Neural progenitor cell (in vitro differentiated cells): Measurements from ENCODE around the gene DAAM2. TPM values are rescaled to one million over a fixed set of nuclear protein-coding genes. Genes with fewer than 3 reads are reported as not detected.

ENCODE experiments used
- DNase-seq: peaks from one replicate; pipeline ENCODE4 v3.0.0-alpha.2; 2016; ENCODE audit warnings: low spot score
- H2AFZ ChIP-seq: fragments of 200-600 bp; sonication (generic); replicated peaks from 2 replicates; pipeline ENCODE4 v1.6.1; 2016; ENCODE audit warnings: antibody characterized with exemption
- H3F3A ChIP-seq: fragments of 200-600 bp; sonication (generic); 2 replicates; pipeline ENCODE4 v1.6.1; 2016; ENCODE audit warnings: antibody characterized with exemption, low read depth
- H3K27ac ChIP-seq: fragments of 200-600 bp; sonication (generic); 2 replicates; pipeline ENCODE4 v1.5.1; 2016; ENCODE audit warnings: mild to moderate bottlenecking
- H3K27me3 ChIP-seq: fragments of 200-600 bp; sonication (generic); 2 replicates; pipeline ENCODE4 v1.6.1; 2016; ENCODE audit warnings: mild to moderate bottlenecking, moderate library complexity
- H3K36me3 ChIP-seq: fragments of 200-600 bp; sonication (generic); 2 replicates; pipeline ENCODE4 v1.5.1; 2016
- H3K4me1 ChIP-seq: fragments of 200-600 bp; sonication (generic); 2 replicates; pipeline ENCODE4 v1.6.1; 2016; ENCODE audit warnings: mixed run types
- H3K4me2 ChIP-seq: fragments of 200-600 bp; sonication (generic); 2 replicates; pipeline ENCODE4 v1.6.1; 2016
- H3K4me3 ChIP-seq: fragments of 200-600 bp; sonication (generic); 2 replicates; pipeline ENCODE4 v1.5.1; 2016
- H3K79me2 ChIP-seq: fragments of 200-600 bp; sonication (generic); 2 replicates; pipeline ENCODE4 v1.6.1; 2016; ENCODE audit warnings: low read depth
- H3K9ac ChIP-seq: fragments of 200-600 bp; sonication (generic); 2 replicates; pipeline ENCODE4 v1.6.1; 2016
- H3K9me3 ChIP-seq: fragments of 200-600 bp; sonication (generic); 2 replicates; pipeline ENCODE4 v1.5.1; 2016; ENCODE audit warnings: low read depth
- H4K20me1 ChIP-seq: fragments of 200-600 bp; sonication (generic); 2 replicates; pipeline ENCODE4 v1.6.1; 2016; ENCODE audit warnings: low read depth
- H3K27ac Mint-ChIP-seq: 3 replicates; pipeline ENCODE4 v1.8.0; 2021; ENCODE audit warnings: mixed read lengths
- H3K27me3 Mint-ChIP-seq: 2 replicates; pipeline ENCODE4 v1.8.0; 2022; ENCODE audit warnings: low read depth, mild to moderate bottlenecking, inconsistent platforms, moderate library complexity, mixed read lengths; ENCODE audit not compliant: insufficient read depth
- H3K36me3 Mint-ChIP-seq: 3 replicates; pipeline ENCODE4 v1.8.0; 2021; ENCODE audit warnings: mixed read lengths
- H3K4me1 Mint-ChIP-seq: 3 replicates; pipeline ENCODE4 v1.8.0; 2021; ENCODE audit warnings: mixed read lengths
- H3K4me3 Mint-ChIP-seq: 3 replicates; pipeline ENCODE4 v1.8.0; 2021; ENCODE audit warnings: mild to moderate bottlenecking, moderate library complexity, mixed read lengths
- H3K9me3 Mint-ChIP-seq: 3 replicates; pipeline ENCODE4 v1.8.0; 2020; ENCODE audit warnings: mixed read lengths
- EZH2 ChIP-seq: fragments of 200-600 bp; sonication (generic); IDR thresholded peaks from 2 replicates; pipeline ENCODE4 v1.6.1; 2017; ENCODE audit warnings: antibody characterized with exemption, mild to moderate bottlenecking, moderate library complexity
- EZH2phosphoT487 ChIP-seq: fragments of 200-600 bp; sonication (generic); IDR thresholded peaks from 2 replicates; pipeline ENCODE4 v1.6.1; 2017; ENCODE audit warnings: antibody characterized with exemption
- total RNA-seq: library from RNA; depleted of rRNA; stranded (reverse); fragments of >200 nt; gene quantifications from 2 replicates; pipeline ENCODE4 v1.2.3, GENCODE V29; 2015; ENCODE audit warnings: low replicate concordance
- TF ChIP-seq, protein P1 (sequence below): fragments of 200-600 bp; sonication (generic); IDR thresholded peaks from 2 replicates; pipeline ENCODE4 v1.5.1; 2017; ENCODE audit warnings: antibody characterized with exemption, mild to moderate bottlenecking

The DAAM2 gene
- total RNA-seq, 1 donor from 2014 or later = 2.1 TPM

DNA sequence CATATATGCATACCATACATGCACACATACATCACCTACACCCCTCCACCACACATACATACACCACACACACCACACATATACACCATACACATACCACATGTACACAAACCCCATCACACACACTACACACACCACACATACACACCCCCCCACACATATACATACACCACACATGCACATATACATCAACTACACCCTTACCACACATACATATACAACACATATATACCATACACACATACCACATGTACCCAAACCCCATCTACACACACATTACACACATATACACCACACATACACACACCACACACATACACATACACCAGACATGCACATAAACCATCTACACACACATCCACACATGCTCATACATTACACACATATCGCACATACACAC lies 52.7 kb downstream of the DAAM2 start:
- Mint-ChIP-seq H3K36me3 (no peaks in the 10 kb centered on the region), H3K27ac (no peak overlapping the region), H3K4me1 (peaks cover 8% of the 10 kb centered on the region), H3K9me3 (no peaks in the 10 kb centered on the region), H3K27me3 (no peaks in the 10 kb centered on the region), H3K4me3 (no peak overlapping the region)
- no peaks in the 10 kb centered on the region for H3K9me3 ChIP-seq
- no peak overlapping the region for H3K4me2 ChIP-seq
- no peak for DNase-seq
- no peak for TF ChIP-seq EZH2phosphoT487
- TF ChIP-seq EZH2 = no peak
- H3K27me3 ChIP-seq = no peaks in the 10 kb centered on the region
- no peak overlapping the region for H3K4me3 ChIP-seq
- H3K27ac ChIP-seq = no peak overlapping the region
- H2AFZ ChIP-seq = no peak overlapping the region
- no peaks in the 10 kb centered on the region for H3F3A ChIP-seq
- no peak overlapping the region for H3K9ac ChIP-seq
- H3K79me2 ChIP-seq = no peaks in the 10 kb centered on the region
- H3K4me1 ChIP-seq = peaks cover 8% of the 10 kb centered on the region
- H4K20me1 ChIP-seq = no peaks in the 10 kb centered on the region
- H3K36me3 ChIP-seq = no peaks in the 10 kb centered on the region

DNA sequence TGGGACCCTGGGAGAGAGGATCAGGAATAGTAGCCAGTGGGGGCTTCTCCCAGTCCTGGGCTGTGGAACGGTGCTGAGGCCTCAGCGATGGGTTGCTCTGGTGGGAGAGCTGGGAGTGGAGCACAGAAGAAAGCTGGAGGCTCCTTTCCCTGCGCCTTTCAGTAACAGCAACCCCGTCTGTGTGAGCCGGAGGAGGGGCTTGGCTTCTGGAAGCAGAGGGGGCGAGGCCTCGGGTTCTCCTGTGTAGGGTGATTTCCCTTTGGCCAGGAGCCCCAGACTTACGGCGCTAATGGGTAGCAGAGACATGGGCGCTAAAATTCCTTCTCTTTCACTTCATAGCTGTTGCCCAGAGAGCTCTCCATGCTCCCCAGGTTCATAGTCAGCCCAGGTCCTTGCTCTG lies 55.0 kb downstream of the DAAM2 start:
- H4K20me1 ChIP-seq = no peaks in the 10 kb centered on the region
- no peaks in the 10 kb centered on the region for H3K27me3 ChIP-seq
- H3K27me3 Mint-ChIP-seq = peaks cover 2% of the 10 kb centered on the region
- no peak overlapping the region for H2AFZ ChIP-seq
- no peak overlapping the region for H3K4me3 ChIP-seq
- DNase-seq = no peak
- H3K9me3 Mint-ChIP-seq = no peaks in the 10 kb centered on the region
- H3K79me2 ChIP-seq = no peaks in the 10 kb centered on the region
- H3K36me3 ChIP-seq = no peaks in the 10 kb centered on the region
- no peaks in the 10 kb centered on the region for H3K4me1 Mint-ChIP-seq
- TF ChIP-seq EZH2 (no peak), EZH2phosphoT487 (no peak)
- TF ChIP-seq, protein P1, sequence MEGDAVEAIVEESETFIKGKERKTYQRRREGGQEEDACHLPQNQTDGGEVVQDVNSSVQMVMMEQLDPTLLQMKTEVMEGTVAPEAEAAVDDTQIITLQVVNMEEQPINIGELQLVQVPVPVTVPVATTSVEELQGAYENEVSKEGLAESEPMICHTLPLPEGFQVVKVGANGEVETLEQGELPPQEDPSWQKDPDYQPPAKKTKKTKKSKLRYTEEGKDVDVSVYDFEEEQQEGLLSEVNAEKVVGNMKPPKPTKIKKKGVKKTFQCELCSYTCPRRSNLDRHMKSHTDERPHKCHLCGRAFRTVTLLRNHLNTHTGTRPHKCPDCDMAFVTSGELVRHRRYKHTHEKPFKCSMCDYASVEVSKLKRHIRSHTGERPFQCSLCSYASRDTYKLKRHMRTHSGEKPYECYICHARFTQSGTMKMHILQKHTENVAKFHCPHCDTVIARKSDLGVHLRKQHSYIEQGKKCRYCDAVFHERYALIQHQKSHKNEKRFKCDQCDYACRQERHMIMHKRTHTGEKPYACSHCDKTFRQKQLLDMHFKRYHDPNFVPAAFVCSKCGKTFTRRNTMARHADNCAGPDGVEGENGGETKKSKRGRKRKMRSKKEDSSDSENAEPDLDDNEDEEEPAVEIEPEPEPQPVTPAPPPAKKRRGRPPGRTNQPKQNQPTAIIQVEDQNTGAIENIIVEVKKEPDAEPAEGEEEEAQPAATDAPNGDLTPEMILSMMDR = no peak
- H3K27ac Mint-ChIP-seq = no peak overlapping the region
- H3K36me3 Mint-ChIP-seq = no peaks in the 10 kb centered on the region
- no peak overlapping the region for H3K4me3 Mint-ChIP-seq
- no peak overlapping the region for H3K27ac ChIP-seq
- no peak overlapping the region for H3K4me2 ChIP-seq
- H3K9ac ChIP-seq = no peak overlapping the region
- no peaks in the 10 kb centered on the region for H3F3A ChIP-seq
- H3K9me3 ChIP-seq = no peaks in the 10 kb centered on the region
- H3K4me1 ChIP-seq = no peaks in the 10 kb centered on the region

DNA sequence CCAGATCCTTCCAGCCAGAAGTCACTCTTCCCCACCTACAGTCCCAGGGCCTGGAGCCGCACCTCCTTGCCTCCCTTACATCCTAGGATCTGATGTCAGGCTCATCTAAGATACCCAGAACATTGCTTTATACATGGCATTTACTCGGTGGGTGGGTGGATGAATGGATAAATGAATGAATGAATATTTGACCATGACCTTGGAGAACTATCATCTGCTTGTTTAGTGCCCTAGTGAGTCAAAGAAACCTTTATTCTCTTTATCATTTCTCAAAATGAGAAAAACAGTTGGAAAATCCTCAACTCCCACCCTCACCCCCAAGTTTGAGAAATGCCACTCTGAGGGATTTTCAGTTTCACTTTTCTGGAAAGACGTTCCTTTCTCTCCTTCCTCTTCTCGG lies 56.0 kb downstream of the DAAM2 start:
- H3K9me3 Mint-ChIP-seq = no peaks in the 10 kb centered on the region
- H3K9ac ChIP-seq = no peak overlapping the region
- no peak overlapping the region for H3K4me2 ChIP-seq
- H3K27me3 Mint-ChIP-seq = peaks cover 4% of the 10 kb centered on the region
- H3K9me3 ChIP-seq = no peaks in the 10 kb centered on the region
- no peaks in the 10 kb centered on the region for H3K36me3 ChIP-seq
- H3K4me1 ChIP-seq = no peaks in the 10 kb centered on the region
- no peaks in the 10 kb centered on the region for H4K20me1 ChIP-seq
- no peak overlapping the region for H3K27ac Mint-ChIP-seq
- H3F3A ChIP-seq = no peaks in the 10 kb centered on the region
- H3K4me3 ChIP-seq = no peak overlapping the region
- H3K79me2 ChIP-seq = no peaks in the 10 kb centered on the region
- DNase-seq = no peak
- H3K4me1 Mint-ChIP-seq = no peaks in the 10 kb centered on the region
- no peak overlapping the region for H2AFZ ChIP-seq
- no peak overlapping the region for H3K4me3 Mint-ChIP-seq
- TF ChIP-seq EZH2phosphoT487 (no peak), EZH2 (no peak)
- TF ChIP-seq, protein P1 = no peak
- no peak overlapping the region for H3K27ac ChIP-seq
- H3K36me3 Mint-ChIP-seq = no peaks in the 10 kb centered on the region
- H3K27me3 ChIP-seq = no peaks in the 10 kb centered on the region

DNA sequence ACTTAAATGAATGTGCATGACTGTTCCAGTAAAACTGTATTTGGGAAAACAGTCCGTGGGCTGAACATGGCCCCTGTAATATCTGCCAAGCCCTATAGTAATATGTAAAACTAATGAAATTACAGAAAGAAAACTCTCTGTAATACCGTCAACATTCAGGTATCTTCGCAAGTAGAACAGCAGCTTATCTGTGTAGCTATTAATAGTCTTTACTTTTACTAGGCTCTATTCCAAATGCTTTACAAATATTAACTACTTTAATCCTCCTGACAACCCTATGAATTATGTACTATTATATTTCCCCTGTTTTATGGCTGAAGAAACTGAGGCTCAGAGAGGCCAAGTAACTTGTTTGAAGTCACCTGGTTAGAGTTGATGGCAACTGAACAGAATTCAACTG lies 57.1 kb downstream of the DAAM2 start:
- DNase-seq = no peak
- H3K4me1 ChIP-seq = no peaks in the 10 kb centered on the region
- no peaks in the 10 kb centered on the region for H3F3A ChIP-seq
- H3K36me3 Mint-ChIP-seq = no peaks in the 10 kb centered on the region
- H3K4me2 ChIP-seq = no peak overlapping the region
- no peaks in the 10 kb centered on the region for H3K36me3 ChIP-seq
- no peak overlapping the region for H3K4me3 Mint-ChIP-seq
- no peaks in the 10 kb centered on the region for H3K27me3 ChIP-seq
- H2AFZ ChIP-seq = no peak overlapping the region
- no peaks in the 10 kb centered on the region for H3K9me3 ChIP-seq
- peaks cover 4% of the 10 kb centered on the region for H3K27me3 Mint-ChIP-seq
- no peak overlapping the region for H3K27ac ChIP-seq
- no peaks in the 10 kb centered on the region for H3K4me1 Mint-ChIP-seq
- no peak overlapping the region for H3K27ac Mint-ChIP-seq
- H3K9ac ChIP-seq = no peak overlapping the region
- H3K4me3 ChIP-seq = no peak overlapping the region
- TF ChIP-seq, protein P1 = no peak
- TF ChIP-seq EZH2 = no peak
- no peak for TF ChIP-seq EZH2phosphoT487
- no peaks in the 10 kb centered on the region for H4K20me1 ChIP-seq
- H3K79me2 ChIP-seq = no peaks in the 10 kb centered on the region
- H3K9me3 Mint-ChIP-seq = no peaks in the 10 kb centered on the region
